ENCODE results near the gene XYLT1. TPM values are rescaled to one million over a fixed set of nuclear protein-coding genes. Genes with fewer than 3 reads are reported as not detected.

The XYLT1 gene
- total RNA-seq, 1 donor from 2014 or later, result 14.7 TPM

DNA sequence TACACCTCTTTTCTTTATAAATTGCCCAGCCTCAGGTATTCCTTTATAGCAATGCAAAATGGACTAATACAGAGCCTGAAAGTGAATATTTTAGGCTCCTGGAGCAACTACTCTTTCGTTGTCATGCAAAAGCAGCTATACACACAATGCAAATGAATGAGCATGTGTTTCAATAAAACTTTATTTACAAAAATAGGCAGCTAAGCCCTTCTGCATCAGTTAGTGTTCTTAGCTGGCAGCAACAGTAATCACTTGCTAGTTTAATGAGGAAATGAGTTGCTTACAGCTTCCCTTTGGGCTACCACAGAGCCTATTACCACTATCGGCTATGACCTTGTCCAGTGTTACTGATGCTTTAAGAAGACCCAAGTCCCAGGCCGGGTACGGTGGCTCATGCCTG is 402.9 kb downstream of the XYLT1 start:
- intact Hi-C loops (cut with micrococcal nuclease), result no loop called here
- H3K9me3 Mint-ChIP-seq, result peaks cover 3% of the 10 kb centered on the region
- H3K27me3 Mint-ChIP-seq, result no peaks in the 10 kb centered on the region
- H3K4me1 Mint-ChIP-seq, result peaks cover 9% of the 10 kb centered on the region
- DNase-seq, result no peak
- H3K36me3 Mint-ChIP-seq (ENCODE audit: low read depth), result no peaks in the 10 kb centered on the region
- no peak overlapping the region for H3K27ac Mint-ChIP-seq
- H3K4me3 Mint-ChIP-seq, result no peak overlapping the region

DNA sequence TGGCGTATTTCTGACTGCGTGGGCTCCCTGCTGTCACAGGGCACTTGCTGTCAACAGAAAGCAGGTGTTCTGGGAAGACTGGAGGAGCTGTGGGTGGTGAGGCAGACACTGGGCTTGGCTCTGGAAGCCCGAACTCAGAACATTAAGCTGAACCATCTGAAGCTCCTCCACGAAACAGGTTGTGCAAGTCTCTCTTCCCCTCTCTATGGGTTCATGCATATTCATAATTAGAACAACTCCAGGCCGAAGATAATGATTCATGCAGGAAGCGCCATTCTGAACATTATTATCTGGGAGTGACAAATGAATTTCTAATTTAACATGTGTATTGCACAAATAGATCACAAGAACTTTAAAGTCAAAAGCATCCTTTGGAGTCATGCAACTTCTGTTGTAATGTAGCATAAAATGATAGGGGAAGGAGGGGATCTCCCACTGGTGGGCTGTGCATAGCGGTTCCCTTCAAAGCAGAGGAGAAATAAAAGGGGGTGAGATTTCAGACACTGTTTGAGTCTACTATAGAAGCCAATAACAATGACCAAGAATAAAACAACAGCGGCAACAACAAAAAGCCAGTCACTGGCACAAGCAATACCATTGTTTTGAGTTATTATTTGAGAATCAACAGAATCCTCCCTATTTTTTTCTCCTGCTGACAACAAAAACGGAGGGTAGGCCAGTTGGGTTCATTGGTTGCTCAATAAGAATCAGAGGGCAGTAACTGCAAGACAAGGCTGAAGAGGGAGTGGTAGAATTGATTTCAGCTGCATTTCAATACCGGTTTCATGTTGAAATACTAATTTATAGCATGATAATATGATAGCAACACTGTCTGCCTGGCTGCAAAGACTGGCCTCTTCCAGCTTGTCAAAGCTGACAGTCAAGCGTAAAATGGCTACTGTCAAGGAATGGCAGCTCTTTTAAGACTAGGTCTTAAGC is 407.3 kb downstream of the XYLT1 start:
- Mint-ChIP-seq H3K4me3 (no peak overlapping the region), H3K36me3 (ENCODE audit: low read depth) (no peaks in the 10 kb centered on the region), H3K9me3 (peaks cover 5% of the 10 kb centered on the region), H3K4me1 (no peaks in the 10 kb centered on the region), H3K27me3 (no peaks in the 10 kb centered on the region), H3K27ac (no peak overlapping the region)
- intact Hi-C loops (cut with micrococcal nuclease), result no loop called here
- no peak for DNase-seq

DNA sequence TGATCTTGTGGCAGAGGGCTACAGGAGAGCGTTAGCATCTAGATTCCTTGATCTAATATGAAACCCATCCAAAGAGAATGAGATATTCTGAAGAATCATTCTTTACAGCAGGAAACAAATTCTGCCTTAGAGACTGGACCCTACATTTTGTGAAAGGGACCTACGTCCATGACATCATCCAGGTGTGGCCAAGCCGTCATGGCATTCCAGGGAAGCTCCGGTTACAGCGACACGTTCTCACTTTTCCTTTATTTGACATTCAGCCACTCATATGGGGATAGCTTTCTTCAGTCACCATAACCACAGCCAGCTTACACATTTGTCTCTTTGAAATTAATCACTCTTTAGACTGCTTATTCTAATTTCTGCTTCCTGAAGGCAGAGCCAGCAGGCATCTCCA is 408.1 kb downstream of the XYLT1 start:
- Mint-ChIP-seq H3K27me3 (no peaks in the 10 kb centered on the region), H3K4me3 (no peak overlapping the region), H3K9me3 (peaks cover 8% of the 10 kb centered on the region), H3K27ac (no peak overlapping the region), H3K4me1 (no peaks in the 10 kb centered on the region), H3K36me3 (ENCODE audit: low read depth) (no peaks in the 10 kb centered on the region)
- intact Hi-C loops (cut with micrococcal nuclease), result no loop called here
- no peak for DNase-seq

DNA sequence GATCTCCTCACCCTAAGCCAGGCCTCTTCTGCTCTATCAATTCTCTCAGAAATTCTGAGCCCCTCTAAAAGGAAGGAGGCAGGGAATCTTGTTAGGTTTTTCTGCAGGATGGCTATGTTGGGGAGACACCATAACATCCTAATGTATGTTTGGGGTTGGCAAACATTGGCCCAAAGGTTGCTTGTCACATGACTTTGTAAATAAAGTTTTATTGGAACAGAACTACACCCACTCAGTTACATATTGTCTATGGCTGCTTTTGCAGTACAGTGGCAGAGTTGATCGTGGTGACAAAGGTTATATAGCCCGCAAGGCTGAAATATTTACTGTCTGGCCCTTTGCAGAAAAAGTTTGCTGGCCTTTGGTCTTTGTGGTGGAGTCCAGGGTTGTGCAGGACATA is 409.4 kb downstream of the XYLT1 start:
- Mint-ChIP-seq H3K27me3 (no peaks in the 10 kb centered on the region), H3K36me3 (ENCODE audit: low read depth) (no peaks in the 10 kb centered on the region), H3K4me1 (no peaks in the 10 kb centered on the region), H3K4me3 (no peak overlapping the region), H3K9me3 (peaks cover 8% of the 10 kb centered on the region), H3K27ac (no peak overlapping the region)
- intact Hi-C loops (cut with micrococcal nuclease), result no loop called here
- DNase-seq, result no peak

DNA sequence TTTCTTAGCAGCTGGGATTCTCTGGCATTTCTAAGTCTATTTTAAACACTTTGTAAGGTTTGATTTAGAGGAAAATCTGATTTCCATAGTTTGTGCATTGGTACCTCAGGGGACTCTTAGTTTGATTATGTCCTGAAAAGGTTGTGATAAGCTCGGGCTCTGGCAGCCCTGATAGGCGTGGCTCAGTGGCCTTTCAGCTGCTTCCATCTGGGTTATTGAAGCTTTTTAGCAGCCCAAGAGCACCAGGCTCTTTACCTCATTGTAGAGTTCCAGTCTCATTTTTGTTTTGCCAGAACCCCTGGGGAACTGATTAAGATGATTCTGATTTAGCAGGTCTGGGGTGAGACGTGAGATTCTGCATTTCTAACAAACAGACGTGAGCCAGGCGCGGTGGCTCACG is 412.3 kb downstream of the XYLT1 start:
- Mint-ChIP-seq H3K4me3 (no peak overlapping the region), H3K36me3 (ENCODE audit: low read depth) (no peaks in the 10 kb centered on the region), H3K9me3 (peaks cover 8% of the 10 kb centered on the region), H3K27me3 (peaks cover 2% of the 10 kb centered on the region), H3K4me1 (no peaks in the 10 kb centered on the region), H3K27ac (no peak overlapping the region)
- intact Hi-C loops (cut with micrococcal nuclease), result no loop called here
- no peak for DNase-seq

DNA sequence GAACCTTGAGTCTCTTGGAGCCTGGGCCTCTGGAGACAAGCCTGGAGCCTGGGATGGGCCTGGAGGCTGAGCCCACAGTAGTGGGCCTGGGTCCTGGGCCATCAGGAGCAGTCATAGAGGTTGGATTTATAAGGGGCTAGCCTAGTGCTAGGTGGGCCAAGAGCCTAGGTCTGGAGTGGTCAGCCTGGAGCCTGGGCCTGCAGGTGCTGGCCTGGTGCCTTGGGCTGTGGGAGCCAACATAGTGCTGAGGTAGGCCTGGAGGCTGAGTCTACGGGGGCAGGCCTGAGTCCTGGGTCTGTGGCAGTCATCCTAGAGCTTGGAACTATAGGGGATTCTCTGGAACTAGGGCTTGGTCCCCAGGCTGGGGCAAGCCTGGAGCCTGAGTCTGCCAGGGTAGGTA is 414.1 kb downstream of the XYLT1 start:
- Mint-ChIP-seq H3K36me3 (ENCODE audit: low read depth) (no peaks in the 10 kb centered on the region), H3K27ac (no peak overlapping the region), H3K9me3 (peaks cover 15% of the 10 kb centered on the region), H3K4me1 (no peaks in the 10 kb centered on the region), H3K27me3 (peaks cover 5% of the 10 kb centered on the region), H3K4me3 (no peak overlapping the region)
- intact Hi-C loops (cut with micrococcal nuclease), result no loop called here
- no peak for DNase-seq

DNA sequence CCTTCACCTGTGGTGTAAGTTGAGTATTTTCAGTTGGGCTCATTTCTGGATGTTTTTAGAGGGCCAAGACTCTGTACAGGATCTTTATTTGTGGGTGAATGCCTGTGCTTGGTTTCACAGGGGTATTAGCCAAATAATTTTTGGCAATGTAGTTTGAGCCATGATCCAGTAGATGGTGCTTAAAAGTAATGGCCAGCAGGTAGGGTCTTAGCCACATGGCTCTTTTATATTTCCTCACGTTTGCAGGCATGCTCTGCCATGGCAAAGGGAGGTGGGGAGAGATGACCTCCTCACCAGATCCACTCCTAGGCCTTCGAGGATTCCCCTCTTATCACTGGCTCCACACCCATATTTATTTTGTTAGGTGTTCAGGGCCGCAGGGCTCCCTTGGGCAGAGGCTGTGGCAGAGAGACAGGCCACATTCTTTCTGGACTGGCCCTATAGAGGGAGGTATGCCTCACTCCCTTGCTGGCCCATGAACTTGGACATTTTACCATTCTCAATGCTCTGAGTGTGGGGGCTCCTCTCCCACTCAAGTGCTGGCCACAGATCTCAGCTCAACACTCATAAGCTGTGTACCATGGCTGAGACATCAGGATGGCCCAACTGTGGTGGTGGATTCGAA is 417.1 kb downstream of the XYLT1 start:
- no peaks in the 10 kb centered on the region for H3K36me3 Mint-ChIP-seq (ENCODE audit: low read depth)
- DNase-seq, result no peak
- no peaks in the 10 kb centered on the region for H3K4me1 Mint-ChIP-seq
- peaks cover 7% of the 10 kb centered on the region for H3K27me3 Mint-ChIP-seq
- intact Hi-C loops (cut with micrococcal nuclease), result no loop called here
- H3K27ac Mint-ChIP-seq, result no peak overlapping the region
- H3K9me3 Mint-ChIP-seq, result peaks cover 22% of the 10 kb centered on the region
- no peak overlapping the region for H3K4me3 Mint-ChIP-seq
